SK-N-SH (cell line): Measurements from ENCODE around the gene GHRH. TPM values are rescaled to one million over a fixed set of nuclear protein-coding genes. Genes with fewer than 3 reads are reported as not detected.

ENCODE experiments used
- CTCF ChIA-PET: fragments of 300-600, 350-600 bp; formaldehyde crosslinking; extraction: SDS; loops from one replicate; lab custom pipeline; 2021; lab: Yijun Ruan, JAX
- POLR2A ChIA-PET: fragments of 350-600 bp; sonication (Branson Sonifier 250); formaldehyde crosslinking; extraction: SDS; loops from one replicate; lab custom pipeline; 2020; ENCODE audit warnings: antibody characterized with exemption, inconsistent platforms; lab: Yijun Ruan, JAX
- DNase-seq: peaks from one replicate; pipeline ENCODE4 v3.0.0; 2012
- H2AFZ ChIP-seq: fragments of 200-600 bp; sonication (generic); 2 replicates; pipeline ENCODE4 v1.8.1; 2016; ENCODE audit warnings: antibody characterized with exemption, mild to moderate bottlenecking, low read depth
- H3F3A ChIP-seq: fragments of 200-600 bp; sonication (generic); replicated peaks from 2 replicates; pipeline ENCODE3; 2016; ENCODE audit warnings: antibody characterized with exemption, mild to moderate bottlenecking; ENCODE audit not compliant: insufficient read depth
- H3K27ac ChIP-seq, 2 experiments: fragments of 200-500 bp in 1 of 2; fragments of 200-600 bp in 1 of 2; sonication (Bioruptor generic) in 1 of 2; sonication (generic), shearing (Covaris generic) in 1 of 2; 2 replicates each; pipeline versions ENCODE4 v1.5.1 to v1.6.1; 2014 to 2016; ENCODE audit warnings: low read depth in 2 of 2, inconsistent platforms in 1 of 2, low read length in 1 of 2, mild to moderate bottlenecking in 1 of 2, mixed read lengths in 1 of 2
- H3K27me3 ChIP-seq: fragments of 200-600 bp; sonication (generic), shearing (Covaris generic); 2 replicates; pipeline ENCODE4 v1.6.1; 2016; ENCODE audit warnings: mixed run types; ENCODE audit not compliant: insufficient read depth
- H3K36me3 ChIP-seq, 2 experiments: fragments of 200-500 bp in 1 of 2; fragments of 200-600 bp in 1 of 2; sonication (Bioruptor generic) in 1 of 2; sonication (generic) in 1 of 2; replicated peaks in 1 of 2; 2 replicates each; pipeline versions ENCODE3 to v1.5.1; 2014 to 2016; ENCODE audit warnings: low read length in 1 of 2, mild to moderate bottlenecking in 1 of 2; ENCODE audit not compliant: insufficient read depth in 2 of 2, control insufficient read depth in 1 of 2
- H3K4me1 ChIP-seq, 2 experiments: fragments of 200-500 bp in 1 of 2; fragments of 200-600 bp in 1 of 2; sonication (Bioruptor generic) in 1 of 2; sonication (generic), shearing (Covaris generic) in 1 of 2; 2 replicates each; pipeline versions ENCODE4 v1.5.1 to v1.6.1; 2014 to 2016; ENCODE audit warnings: low read depth in 1 of 2, low read length in 1 of 2, mixed run types in 1 of 2; ENCODE audit not compliant: insufficient read depth in 2 of 2, control insufficient read depth in 1 of 2
- H3K4me2 ChIP-seq: fragments of 200-600 bp; sonication (generic), shearing (Covaris generic); 2 replicates; pipeline ENCODE4 v1.6.1; 2017; ENCODE audit warnings: mixed run types
- H3K4me3 ChIP-seq, 2 experiments: fragments of 200-500 bp in 1 of 2; fragments of 200-600 bp in 1 of 2; sonication (Bioruptor generic) in 1 of 2; sonication (generic), shearing (Covaris generic) in 1 of 2; 2 replicates each; pipeline versions ENCODE4 v1.5.1 to v1.8.1; 2014 to 2016; ENCODE audit warnings: low read depth in 2 of 2, inconsistent platforms in 1 of 2, low read length in 1 of 2, mild to moderate bottlenecking in 1 of 2, mixed read lengths in 1 of 2, moderate library complexity in 1 of 2
- H3K79me2 ChIP-seq: fragments of 200-600 bp; sonication (generic); 2 replicates; pipeline ENCODE4 v1.8.1; 2017; ENCODE audit warnings: mild to moderate bottlenecking; ENCODE audit not compliant: insufficient read depth
- H3K9ac ChIP-seq: fragments of 200-600 bp; sonication (generic); 2 replicates; pipeline ENCODE4 v1.6.1; 2017; ENCODE audit warnings: mixed run types
- H3K9me2 ChIP-seq: fragments of 200-600 bp; sonication (generic); 2 replicates; pipeline ENCODE4 v1.6.1; 2017; ENCODE audit warnings: mixed run types
- H3K9me3 ChIP-seq: fragments of 200-600 bp; sonication (generic); 2 replicates; pipeline ENCODE4 v1.6.1; 2017; ENCODE audit warnings: mixed run types, mild to moderate bottlenecking, moderate library complexity
- H4K20me1 ChIP-seq: fragments of 200-600 bp; sonication (generic); 2 replicates; pipeline ENCODE4 v1.6.1; 2017; ENCODE audit warnings: mild to moderate bottlenecking, mixed run types; ENCODE audit not compliant: insufficient read depth
- EP300 ChIP-seq, 2 experiments: IDR thresholded peaks; 2 replicates each; pipeline versions ENCODE4 v1.4.0 to v1.6.1; 2012; ENCODE audit warnings: borderline replicate concordance in 1 of 2, low read depth in 1 of 2, low read length in 1 of 2
- EZH2phosphoT487 ChIP-seq: fragments of 200-600 bp; sonication (generic); IDR thresholded peaks from 2 replicates; pipeline ENCODE4 v1.6.1; 2017; ENCODE audit warnings: low read depth, mixed run types, mild to moderate bottlenecking, antibody characterized with exemption, moderate library complexity, borderline replicate concordance
- GABPA ChIP-seq: IDR thresholded peaks from 2 replicates; pipeline ENCODE4 v1.4.0; 2012; ENCODE audit warnings: low read depth, mild to moderate bottlenecking
- GATA2 ChIP-seq: sonication (generic); formaldehyde crosslinking; IDR thresholded peaks from 2 replicates; pipeline ENCODE4 v1.5.0; 2020; ENCODE audit warnings: mild to moderate bottlenecking, missing genetic modification reagents
- MAX ChIP-seq: IDR thresholded peaks from 2 replicates; pipeline ENCODE4 v1.4.0; 2012; ENCODE audit warnings: low read depth
- NFIC ChIP-seq: IDR thresholded peaks from 2 replicates; pipeline ENCODE4 v1.4.0; 2012; ENCODE audit warnings: borderline replicate concordance
- PBX3 ChIP-seq: IDR thresholded peaks from 2 replicates; pipeline ENCODE4; 2012
- RAD21 ChIP-seq: IDR thresholded peaks from 2 replicates; pipeline ENCODE4 v1.6.1; 2012; ENCODE audit warnings: mild to moderate bottlenecking, low read length
- RCOR1 ChIP-seq: fragments of 150-350 bp; IDR thresholded peaks from 2 replicates; pipeline ENCODE4 v1.6.1; 2017; ENCODE audit warnings: antibody characterized with exemption, low read length
- SMC3 ChIP-seq: IDR thresholded peaks from 2 replicates; pipeline ENCODE4 v1.6.1; 2012; ENCODE audit warnings: low read depth, low read length, improper control_type of control experiment
- TAF1 ChIP-seq: IDR thresholded peaks from 2 replicates; pipeline ENCODE4 v1.6.1; 2012; ENCODE audit warnings: low read depth, mild to moderate bottlenecking, low read length, moderate library complexity, borderline replicate concordance
- TCF12 ChIP-seq: IDR thresholded peaks from 2 replicates; pipeline ENCODE4 v1.4.0; 2012
- USF1 ChIP-seq: IDR thresholded peaks from 2 replicates; pipeline ENCODE4 v1.4.0; 2012; ENCODE audit warnings: low read depth, borderline replicate concordance
- ZBTB33 ChIP-seq: IDR thresholded peaks from 2 replicates; pipeline ENCODE4 v1.4.0; 2012; ENCODE audit warnings: low read depth, borderline replicate concordance
- WGBS: methylation state at CpG from one replicate; pipeline ENCODE4 v1.1.6; 2017; ENCODE audit warnings: low lambda C conversion rate; 5-methylcytosine and 5-hydroxymethylcytosine counted together
- polyA plus RNA-seq, 3 experiments: library from polyadenylated mRNA; depleted of rRNA; stranded (reverse); fragments of >200 nt; gene quantifications; 2 replicates each; pipeline ENCODE4 v1.2.3, GENCODE V29; 2012

GHRH gene
- polyA plus RNA-seq, 1 of the 3 experiments (the other 2 are of a cell fraction) = not detected

- no peak for TF ChIP-seq EP300 (IDR thresholded peaks at IDR 0.05; ENCODE audit: borderline replicate concordance in 1 of 2, low read depth in 1 of 2, low read length in 1 of 2)
These were observed 17.6 kb downstream of the GHRH start (continued) for GRCh38 chr20:37243937-37244571.

GRCh38 chr20:37243076-37243936, 18.3 kb downstream of the GHRH start:
- Histone ChIP-seq H3K36me3 (peaks cover 36 to 49% of the 10 kb centered on the region in 2 experiments), H4K20me1 (no peaks in the 10 kb centered on the region), H3F3A (no peaks in the 10 kb centered on the region), H3K4me1 (peaks cover 0 to 37% of the 10 kb centered on the region in 2 experiments; a peak in 2 of 4 replicates)
- CTCF ChIA-PET = interaction anchor here (1.0 to 2.3 kb wide), 9 partner anchors 11 to 153 kb away, joined by 3 to 8 read pairs (median 4); no protein-coding TSS in a partner anchor
- TF ChIP-seq NFIC (no peak), SMC3 (peak; percentile 3; the same call in 1 of the 2 replicates), RAD21 (peak; percentile 30; the same call in 1 of the 2 replicates)
- TF ChIP-seq, all 33 proteins: peak for 2
- no peak overlapping the region for H2AFZ ChIP-seq
- POLR2A ChIA-PET = no interaction called here
- H3K27me3 ChIP-seq = no peaks in the 10 kb centered on the region
- WGBS = 94% methylated on average over 15 of the region's 16 CpGs
- H3K9me2 ChIP-seq = no peaks in the 10 kb centered on the region
- no peak overlapping the region for H3K9ac ChIP-seq
- H3K9me3 ChIP-seq = no peaks in the 10 kb centered on the region
- no peak overlapping the region for H3K4me2 ChIP-seq
- H3K27ac ChIP-seq = peak overlapping the region in 1 of 2 experiments; percentile 83; a peak in 2 of 4 replicates
- H3K79me2 ChIP-seq = no peaks in the 10 kb centered on the region
- DNase-seq = no peak
- no peak overlapping the region for H3K4me3 ChIP-seq

DNA sequence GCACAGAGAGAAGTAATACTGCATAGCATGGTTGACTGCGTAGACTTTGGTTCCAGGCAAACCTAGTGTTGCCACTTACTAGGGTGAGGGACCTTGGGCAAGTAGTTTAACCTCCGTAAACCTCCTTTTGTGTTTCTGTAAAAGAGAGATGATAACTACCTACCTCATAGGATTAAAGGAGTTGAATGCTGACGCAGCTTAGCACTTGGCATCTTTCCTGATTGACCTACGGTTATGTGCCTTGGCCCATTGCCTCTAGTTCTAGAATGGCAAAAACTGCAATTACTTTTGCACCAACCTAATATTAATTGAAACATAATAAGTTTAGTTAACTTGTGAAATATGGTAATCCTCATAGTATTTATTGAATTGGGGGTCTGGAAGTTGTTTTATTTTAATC, 19.1 kb downstream of the GHRH start:
- H2AFZ ChIP-seq = no peak overlapping the region
- 95% methylated on average over 4 of the region's 4 CpGs for WGBS
- no peaks in the 10 kb centered on the region for H3K9me2 ChIP-seq
- no peak overlapping the region for H3K4me3 ChIP-seq
- peak overlapping the region in 1 of 2 experiments; percentile 83; a peak in 2 of 4 replicates for H3K27ac ChIP-seq
- ChIA-PET CTCF (interaction anchor here (1.2 to 1.9 kb wide), 4 partner anchors 10 to 143 kb away, joined by 3 to 6 read pairs (median 5); no protein-coding TSS in a partner anchor), POLR2A (no interaction called here)
- no peaks in the 10 kb centered on the region for H3K27me3 ChIP-seq
- no peaks in the 10 kb centered on the region for H3K9me3 ChIP-seq
- H3K9ac ChIP-seq = no peak overlapping the region
- no peaks in the 10 kb centered on the region for H3F3A ChIP-seq
- no peaks in the 10 kb centered on the region for H4K20me1 ChIP-seq
- H3K4me2 ChIP-seq = no peak overlapping the region
- peaks cover 0 to 44% of the 10 kb centered on the region in 2 experiments; a peak in 2 of 4 replicates for H3K4me1 ChIP-seq
- H3K36me3 ChIP-seq = peaks cover 44 to 57% of the 10 kb centered on the region in 2 experiments
- no peak for DNase-seq
- no peaks in the 10 kb centered on the region for H3K79me2 ChIP-seq
- TF ChIP-seq SMC3 (no peak), MAX (no peak), EZH2phosphoT487 (no peak), PBX3 (no peak), RCOR1 (no peak), TCF12 (no peak), ZBTB33 (no peak), GABPA (no peak), GATA2 (CRISPR knock-in tag) (no peak), EP300 (IDR thresholded peaks at IDR 0.05; ENCODE audit: borderline replicate concordance in 1 of 2, low read depth in 1 of 2, low read length in 1 of 2) (no peak), USF1 (no peak), TAF1 (no peak)
